Anterior cingulate cortex (tissue), 58 donors: ENCODE data around the gene SERINC2.

Experiments
- DNase-seq, 58 donors: peaks; one replicate each; lab custom pipeline; 2025; lab: John Stamatoyannopoulos, UW

SERINC2 gene

GRCh38 chr1:31412205-31412604 is 808 bp upstream of the SERINC2 start:
- no peak for DNase-seq

- DNase-seq: peak in 8 of 58 donors; percentile 3 to 52 (median 7)
These were observed 490 bp downstream of the SERINC2 start for GRCh38 chr1:31413405-31414001.

- peak in 1 of 58 donors; percentile 4 for DNase-seq
These were observed 2.0 kb downstream of the SERINC2 start for GRCh38 chr1:31414980-31415370.

- DNase-seq: no peak
These were observed 2.6 kb downstream of the SERINC2 start for GRCh38 chr1:31415658-31416057.

GRCh38 chr1:31416101-31416736 is 3.2 kb downstream of the SERINC2 start:
- DNase-seq: no peak

- DNase-seq: no peak
These were observed 4.1 kb downstream of the SERINC2 start for GRCh38 chr1:31417148-31417547.

- no peak for DNase-seq
These were observed 5.8 kb downstream of the SERINC2 start for GRCh38 chr1:31418626-31419323.

- no peak for DNase-seq
These were observed 7.7 kb downstream of the SERINC2 start for GRCh38 chr1:31420716-31421115.

GRCh38 chr1:31421371-31422040 is 8.5 kb downstream of the SERINC2 start:
- no peak for DNase-seq

- DNase-seq: peak in 44 of 58 donors; percentile 4 to 69 (median 29)
These were observed 9.7 kb downstream of the SERINC2 start for GRCh38 chr1:31422505-31423319.

- DNase-seq: no peak
These were observed 10.5 kb downstream of the SERINC2 start for GRCh38 chr1:31423418-31423947.

- DNase-seq: no peak
These were observed 11.6 kb downstream of the SERINC2 start for GRCh38 chr1:31424568-31424967.

GRCh38 chr1:31425301-31426081 is 12.5 kb downstream of the SERINC2 start:
- DNase-seq: no peak

- no peak for DNase-seq
These were observed 13.4 kb downstream of the SERINC2 start for GRCh38 chr1:31426249-31426922.

- no peak for DNase-seq
These were observed 14.3 kb downstream of the SERINC2 start for GRCh38 chr1:31427322-31427721.

- no peak for DNase-seq
These were observed 15.6 kb downstream of the SERINC2 start for GRCh38 chr1:31428436-31429221.

GRCh38 chr1:31429583-31429982 is 16.6 kb downstream of the SERINC2 start:
- no peak for DNase-seq
